GM12864 (cell line): ENCODE data around the gene FABP6.

ENCODE experiments used
- DNase-seq: peaks from one replicate; pipeline ENCODE4 v3.0.0-alpha.2; 2011; ENCODE audit warnings: low read depth
- H3K4me3 ChIP-seq: 2 replicates; pipeline ENCODE4 v1.5.1; 2011; ENCODE audit warnings: mild to moderate bottlenecking, low read depth, low read length, control low read depth
- TF ChIP-seq, protein P1 (sequence below): IDR thresholded peaks from 2 replicates; pipeline ENCODE4 v1.5.1; 2011; ENCODE audit warnings: low read depth, mild to moderate bottlenecking, moderate library complexity, low read length, control low read depth, inconsistent platforms; ENCODE audit errors: missing control alignments

Gene FABP6

DNA sequence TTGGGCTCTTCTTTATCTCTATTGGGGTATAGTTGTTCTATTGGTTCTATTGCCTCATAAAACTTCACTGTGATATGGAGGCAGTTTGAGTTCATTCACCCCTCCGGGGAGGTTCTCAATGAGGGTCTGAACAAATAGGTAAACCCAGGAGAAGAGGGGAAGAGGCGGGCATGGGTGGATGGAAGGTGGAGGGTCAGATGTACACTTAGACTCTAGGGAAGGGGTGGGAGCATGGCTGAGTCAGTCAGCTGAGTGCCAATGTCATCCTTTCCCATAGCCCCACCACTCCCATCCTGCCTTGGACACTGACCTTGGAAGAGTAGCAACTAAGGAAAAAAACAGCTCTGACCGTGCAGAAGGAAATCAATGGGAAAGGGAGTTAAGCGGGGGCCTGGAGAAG is 9.9 kb upstream of the FABP6 start:
- TF ChIP-seq, protein P1, sequence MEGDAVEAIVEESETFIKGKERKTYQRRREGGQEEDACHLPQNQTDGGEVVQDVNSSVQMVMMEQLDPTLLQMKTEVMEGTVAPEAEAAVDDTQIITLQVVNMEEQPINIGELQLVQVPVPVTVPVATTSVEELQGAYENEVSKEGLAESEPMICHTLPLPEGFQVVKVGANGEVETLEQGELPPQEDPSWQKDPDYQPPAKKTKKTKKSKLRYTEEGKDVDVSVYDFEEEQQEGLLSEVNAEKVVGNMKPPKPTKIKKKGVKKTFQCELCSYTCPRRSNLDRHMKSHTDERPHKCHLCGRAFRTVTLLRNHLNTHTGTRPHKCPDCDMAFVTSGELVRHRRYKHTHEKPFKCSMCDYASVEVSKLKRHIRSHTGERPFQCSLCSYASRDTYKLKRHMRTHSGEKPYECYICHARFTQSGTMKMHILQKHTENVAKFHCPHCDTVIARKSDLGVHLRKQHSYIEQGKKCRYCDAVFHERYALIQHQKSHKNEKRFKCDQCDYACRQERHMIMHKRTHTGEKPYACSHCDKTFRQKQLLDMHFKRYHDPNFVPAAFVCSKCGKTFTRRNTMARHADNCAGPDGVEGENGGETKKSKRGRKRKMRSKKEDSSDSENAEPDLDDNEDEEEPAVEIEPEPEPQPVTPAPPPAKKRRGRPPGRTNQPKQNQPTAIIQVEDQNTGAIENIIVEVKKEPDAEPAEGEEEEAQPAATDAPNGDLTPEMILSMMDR = no peak
- H3K4me3 ChIP-seq = no peak overlapping the region
- DNase-seq = no peak

DNA sequence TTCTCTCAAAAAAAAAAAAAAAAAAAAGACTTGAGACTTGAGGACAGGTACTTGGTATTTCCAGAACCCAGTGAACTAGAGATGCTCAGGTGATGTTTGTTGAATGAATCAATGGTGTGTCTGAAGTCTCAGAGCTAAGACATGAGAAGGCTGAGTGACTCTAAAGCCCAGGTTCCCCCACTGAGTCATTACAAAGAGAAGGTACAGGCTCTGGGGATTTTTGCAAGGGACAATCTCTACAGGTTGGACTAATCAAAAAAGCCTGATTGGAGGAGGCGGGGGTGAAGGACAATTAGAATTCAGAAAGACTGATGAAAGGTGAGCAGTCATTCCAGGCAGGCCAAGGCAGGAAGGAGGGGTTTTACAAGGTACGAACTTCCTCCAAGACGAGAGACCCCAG is 8.2 kb upstream of the FABP6 start:
- DNase-seq = no peak
- TF ChIP-seq, protein P1 = no peak
- no peak overlapping the region for H3K4me3 ChIP-seq

DNA sequence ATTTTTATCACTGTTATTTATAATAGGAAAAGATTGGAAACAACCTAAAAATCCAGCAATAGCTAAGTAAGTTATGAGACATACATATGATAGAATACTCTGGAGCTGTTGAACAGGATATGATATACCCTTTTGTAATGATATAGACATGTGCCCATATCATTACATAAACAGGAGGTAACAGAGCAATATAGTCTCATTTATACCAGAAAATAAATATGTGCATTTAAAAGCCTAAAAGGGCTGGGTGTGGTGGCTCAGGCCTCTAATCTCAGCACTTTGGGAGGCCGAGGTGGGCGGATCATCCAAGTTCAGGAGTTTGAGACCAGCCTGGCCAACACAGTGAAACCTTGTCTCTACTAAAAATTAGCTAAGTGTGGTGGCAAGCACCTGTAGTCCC is 2.3 kb upstream of the FABP6 start:
- TF ChIP-seq, protein P1 = no peak
- DNase-seq = no peak
- no peak overlapping the region for H3K4me3 ChIP-seq

DNA sequence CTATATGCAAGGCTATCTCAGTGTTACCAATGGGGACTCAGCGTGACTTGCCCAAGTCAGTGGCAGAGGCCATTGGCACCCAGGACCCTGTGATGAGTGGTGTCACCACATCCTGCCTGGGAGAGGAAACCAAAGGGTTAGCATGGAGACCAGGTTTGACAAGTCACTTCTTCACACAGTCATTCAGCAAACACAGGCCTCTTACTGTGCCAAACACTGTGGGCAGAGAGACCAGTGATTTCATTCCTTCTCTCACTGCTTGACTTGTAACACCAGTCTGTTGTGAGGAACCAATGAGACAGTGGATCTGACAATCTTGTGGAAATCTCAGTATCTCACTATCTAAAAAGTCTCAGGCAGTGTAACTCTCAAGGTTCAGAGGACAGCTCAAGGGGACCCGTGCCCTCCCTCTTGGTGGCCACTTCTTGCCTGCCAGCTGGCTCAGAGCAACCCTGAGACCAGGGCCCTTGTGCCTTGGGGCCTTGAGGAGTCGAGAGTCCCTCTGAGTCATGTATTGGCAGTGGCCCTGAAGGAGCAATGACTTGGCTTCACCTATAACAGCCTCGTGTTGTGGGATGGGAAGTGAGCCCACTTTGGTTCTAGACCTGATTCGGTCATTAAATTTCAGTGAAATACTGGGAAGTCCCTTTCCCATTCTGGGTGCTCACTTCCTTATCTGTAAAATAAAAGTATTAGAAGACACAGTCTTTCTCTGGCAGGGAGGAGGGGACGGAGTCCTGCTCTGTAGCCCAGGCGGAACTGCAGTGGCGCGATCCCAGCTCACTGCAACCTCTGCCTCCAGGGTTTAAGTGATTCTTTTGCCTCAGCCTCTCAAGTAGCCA is 1.6 kb downstream of the FABP6 start:
- no peak for DNase-seq
- H3K4me3 ChIP-seq = no peak overlapping the region
- TF ChIP-seq, protein P1 = no peak

DNA sequence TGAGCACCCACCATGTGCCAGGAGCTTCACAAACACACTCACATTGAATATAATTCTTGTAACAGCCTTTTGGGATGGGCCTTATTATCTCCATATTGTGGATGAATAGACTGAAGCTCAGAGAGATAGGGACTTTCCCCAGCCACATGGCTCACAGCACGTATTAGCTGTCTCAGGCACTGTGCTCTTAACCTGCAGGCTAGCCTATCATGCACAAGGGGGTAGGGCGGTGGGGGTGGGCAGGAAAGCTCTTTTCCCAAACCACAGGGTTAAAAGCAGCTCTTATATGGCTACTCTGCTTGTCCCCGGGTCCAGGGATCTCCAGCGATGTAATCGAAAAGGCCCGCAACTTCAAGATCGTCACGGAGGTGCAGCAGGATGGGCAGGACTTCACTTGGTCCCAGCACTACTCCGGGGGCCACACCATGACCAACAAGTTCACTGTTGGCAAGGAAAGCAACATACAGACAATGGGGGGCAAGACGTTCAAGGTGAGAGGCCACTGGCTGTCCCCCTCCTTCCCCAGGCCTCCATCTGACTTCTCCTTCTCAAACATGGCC is 2.6 kb downstream of the FABP6 start:
- TF ChIP-seq, protein P1 = no peak
- DNase-seq = no peak
- H3K4me3 ChIP-seq = no peak overlapping the region

DNA sequence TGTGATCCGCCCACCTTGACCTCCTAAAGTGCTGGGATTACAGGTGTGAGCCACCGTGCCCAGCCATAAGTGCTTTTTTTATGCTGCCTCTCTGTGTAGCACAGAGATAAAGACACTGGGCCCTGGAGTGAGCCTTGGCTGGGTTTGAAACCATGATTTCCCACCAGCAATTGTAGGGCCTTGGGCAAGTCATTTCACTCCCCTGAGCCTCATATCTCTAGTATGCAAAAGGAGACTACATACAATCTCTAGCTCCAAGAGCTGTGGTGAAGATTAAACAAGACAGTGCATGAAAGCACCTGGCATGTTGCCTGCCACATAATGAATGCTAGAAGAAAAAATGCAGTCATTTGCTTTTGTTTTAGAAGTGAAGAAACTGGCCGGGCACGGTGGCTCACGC is 3.9 kb downstream of the FABP6 start:
- TF ChIP-seq, protein P1 = no peak
- DNase-seq = no peak
- no peak overlapping the region for H3K4me3 ChIP-seq

DNA sequence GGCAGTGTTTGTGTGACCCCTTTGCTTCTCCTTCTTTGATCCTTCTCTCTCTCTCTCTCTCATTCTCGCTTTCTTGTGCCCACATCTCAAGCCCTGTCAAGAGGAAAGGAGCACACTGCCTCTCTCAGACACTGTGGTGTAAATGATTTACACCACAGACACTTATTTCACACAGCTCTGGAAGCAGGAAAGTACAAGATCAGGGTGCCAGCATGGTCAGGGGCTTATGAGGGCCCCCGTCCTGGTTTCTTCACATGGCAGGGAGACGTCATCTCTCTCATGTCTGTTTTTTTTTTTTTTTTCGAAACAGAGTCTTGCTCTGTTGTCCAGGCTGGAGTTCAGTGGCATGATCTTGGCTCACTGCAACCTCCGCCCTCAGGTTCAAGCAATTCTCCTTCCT is 6.4 kb downstream of the FABP6 start:
- TF ChIP-seq, protein P1 = no peak
- no peak overlapping the region for H3K4me3 ChIP-seq
- DNase-seq = no peak
